Urinary bladder (tissue), 4 donors: ENCODE data around the gene SPAG8. TPM values are rescaled to one million over a fixed set of nuclear protein-coding genes. Genes with fewer than 3 reads are reported as not detected.

ENCODE experiments used
- DNase-seq: peaks from one replicate; pipeline ENCODE4 v3.0.0-alpha.2; 2015; ENCODE audit errors: extremely low spot score
- H3K27ac ChIP-seq: one replicate; pipeline ENCODE4 v1.5.1; 2013; ENCODE audit warnings: low read depth, mild to moderate bottlenecking, moderate library complexity
- H3K36me3 ChIP-seq: one replicate; pipeline ENCODE4 v1.6.1; 2013; ENCODE audit warnings: mild to moderate bottlenecking, moderate library complexity; ENCODE audit not compliant: insufficient read depth
- H3K4me1 ChIP-seq: one replicate; pipeline ENCODE4 v1.6.1; 2013; ENCODE audit warnings: mild to moderate bottlenecking, moderate library complexity; ENCODE audit not compliant: insufficient read depth
- H3K4me3 ChIP-seq: one replicate; pipeline ENCODE4 v1.5.1; 2013; ENCODE audit warnings: low read depth, low read length
- WGBS: extraction: QIAGEN DNeasy Blood & Tissue Kit; methylation state at CpG from one replicate; pipeline ENCODE4 v1.1.7; 2013; 5-methylcytosine and 5-hydroxymethylcytosine counted together
- polyA plus RNA-seq: library from polyadenylated mRNA; stranded (reverse); fragments of 200-250 nt; gene quantifications from one replicate; pipeline ENCODE4 v1.2.3, GENCODE V29; 2013
- total RNA-seq: library from RNA; depleted of rRNA; stranded (reverse); fragments of >200 nt; gene quantifications from one replicate; pipeline ENCODE4 v1.2.3, GENCODE V29; 2014
- donor health status: healthy with polysubstance abuse.
- donor health status: healthy.

SPAG8 gene
- total and polyA plus RNA-seq, 2 donors, result 1.9 TPM

DNA sequence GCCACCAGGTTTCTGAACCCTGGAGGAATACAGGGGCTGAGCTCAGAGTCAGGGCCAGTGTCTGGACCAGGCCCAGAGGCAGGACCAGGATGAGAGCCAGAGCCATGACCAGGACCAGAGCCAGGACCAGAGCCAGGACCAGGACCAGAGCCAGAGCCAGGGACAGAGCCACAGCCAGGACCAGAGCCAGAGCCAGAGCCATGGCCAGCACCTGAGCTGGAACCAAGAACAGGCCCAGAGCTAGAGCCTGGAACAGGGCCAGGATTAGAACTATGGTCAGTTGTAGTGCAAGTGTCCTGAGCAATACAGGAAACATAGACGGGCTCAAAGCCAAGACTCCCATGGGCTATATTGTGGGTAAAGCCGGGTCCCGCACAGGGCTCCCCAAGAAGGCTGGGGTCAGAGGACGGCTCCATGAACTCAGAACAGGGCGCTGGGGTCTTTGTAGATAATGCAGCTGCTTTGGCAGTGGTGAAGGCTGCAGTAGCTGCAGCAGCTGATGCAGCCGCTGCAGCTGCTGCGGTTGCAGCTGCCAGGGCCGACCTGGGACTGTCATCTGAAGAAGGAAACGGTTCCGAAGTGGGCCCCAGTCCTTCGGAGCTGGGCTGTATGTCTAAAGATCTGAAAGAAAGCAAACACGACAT is 559 bp downstream of the SPAG8 start:
- no peaks in the 10 kb centered on the region for H3K36me3 ChIP-seq
- 11% methylated on average over 12 of the region's 12 CpGs for WGBS
- DNase-seq, result no peak
- peak overlapping the region; percentile 38 for H3K4me3 ChIP-seq
- H3K27ac ChIP-seq, result no peak overlapping the region
- no peaks in the 10 kb centered on the region for H3K4me1 ChIP-seq

GRCh38 chr9:35810122-35810521 is 1.9 kb downstream of the SPAG8 start:
- WGBS, result 92% methylated on average over 7 of the region's 7 CpGs
- DNase-seq, result no peak
- no peaks in the 10 kb centered on the region for H3K36me3 ChIP-seq
- no peak overlapping the region for H3K27ac ChIP-seq
- H3K4me1 ChIP-seq, result no peaks in the 10 kb centered on the region
- H3K4me3 ChIP-seq, result no peak overlapping the region

DNA sequence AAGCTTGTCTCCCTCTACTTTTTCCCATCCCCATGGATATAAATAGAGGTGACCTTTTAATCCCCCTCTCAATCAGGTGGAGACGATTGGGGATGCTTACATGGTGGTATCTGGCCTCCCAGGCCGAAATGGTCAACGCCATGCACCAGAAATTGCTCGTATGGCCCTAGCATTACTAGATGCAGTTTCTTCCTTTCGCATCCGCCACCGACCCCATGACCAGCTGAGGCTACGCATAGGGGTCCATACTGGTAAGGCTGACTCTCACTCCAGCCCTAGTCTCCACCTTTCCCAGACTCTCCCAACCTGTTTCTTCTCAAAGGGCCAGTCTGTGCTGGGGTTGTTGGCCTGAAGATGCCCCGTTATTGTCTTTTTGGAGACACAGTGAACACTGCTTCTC is 3.6 kb downstream of the SPAG8 start:
- WGBS, result 92% methylated on average over 9 of the region's 9 CpGs
- Histone ChIP-seq H3K36me3 (no peaks in the 10 kb centered on the region), H3K27ac (no peak overlapping the region), H3K4me1 (no peaks in the 10 kb centered on the region), H3K4me3 (no peak overlapping the region)
- DNase-seq, result no peak

- no peak overlapping the region for H3K27ac ChIP-seq
- H3K4me1 ChIP-seq, result no peaks in the 10 kb centered on the region
- DNase-seq, result no peak
- 96% methylated on average over 8 of the region's 8 CpGs for WGBS
- no peaks in the 10 kb centered on the region for H3K36me3 ChIP-seq
- no peak overlapping the region for H3K4me3 ChIP-seq
Measured at GRCh38 chr9:35806101-35806500, 6.0 kb downstream of the SPAG8 start.

DNA sequence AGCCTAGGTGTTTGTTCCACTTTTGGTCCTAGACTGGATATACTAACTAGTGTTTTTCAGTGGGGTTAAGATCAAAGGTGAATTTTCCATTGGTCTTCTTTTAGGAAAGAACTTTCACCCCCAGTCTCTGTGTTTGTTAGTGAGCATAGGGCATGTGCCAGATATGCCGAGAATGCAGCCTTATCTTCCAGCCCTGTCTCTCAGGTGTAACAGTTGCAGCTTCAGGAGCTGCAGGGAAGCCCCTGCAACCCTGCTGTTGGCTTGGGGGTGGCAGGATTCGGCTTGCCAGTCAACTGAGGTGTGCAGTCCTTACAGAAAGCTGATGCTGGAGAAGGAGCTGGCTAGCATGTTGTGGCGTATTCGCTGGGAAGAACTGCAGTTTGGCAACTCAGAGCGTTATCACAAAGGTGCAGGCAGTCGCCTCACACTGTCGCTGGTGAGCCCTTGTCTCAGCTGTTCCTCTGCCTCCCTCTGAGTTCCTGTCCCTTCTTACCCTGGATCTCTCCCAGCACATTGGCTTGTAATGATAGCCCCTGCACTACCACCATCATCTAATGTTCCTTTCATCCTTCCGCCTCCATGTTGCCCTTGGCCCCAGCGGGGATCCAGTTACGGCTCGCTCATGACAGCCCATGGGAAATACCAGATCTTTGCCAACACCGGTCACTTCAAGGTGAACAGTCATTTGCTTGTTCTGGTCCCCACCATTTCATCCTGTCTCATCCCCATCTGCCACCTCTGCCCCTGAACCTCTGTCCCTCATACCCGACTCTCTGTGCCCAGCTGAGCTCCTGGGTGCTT is 10.5 kb downstream of the SPAG8 start:
- no peak for DNase-seq
- Histone ChIP-seq H3K36me3 (no peaks in the 10 kb centered on the region), H3K4me1 (no peaks in the 10 kb centered on the region), H3K4me3 (no peak overlapping the region), H3K27ac (no peak overlapping the region)
- WGBS, result 92% methylated on average over 13 of the region's 13 CpGs

- no peaks in the 10 kb centered on the region for H3K4me1 ChIP-seq
- no peak for DNase-seq
- no peak overlapping the region for H3K27ac ChIP-seq
- WGBS, result 82% methylated on average over 7 of the region's 7 CpGs
- no peak overlapping the region for H3K4me3 ChIP-seq
- no peaks in the 10 kb centered on the region for H3K36me3 ChIP-seq
Measured at GRCh38 chr9:35800530-35800929, 11.5 kb downstream of the SPAG8 start.

DNA sequence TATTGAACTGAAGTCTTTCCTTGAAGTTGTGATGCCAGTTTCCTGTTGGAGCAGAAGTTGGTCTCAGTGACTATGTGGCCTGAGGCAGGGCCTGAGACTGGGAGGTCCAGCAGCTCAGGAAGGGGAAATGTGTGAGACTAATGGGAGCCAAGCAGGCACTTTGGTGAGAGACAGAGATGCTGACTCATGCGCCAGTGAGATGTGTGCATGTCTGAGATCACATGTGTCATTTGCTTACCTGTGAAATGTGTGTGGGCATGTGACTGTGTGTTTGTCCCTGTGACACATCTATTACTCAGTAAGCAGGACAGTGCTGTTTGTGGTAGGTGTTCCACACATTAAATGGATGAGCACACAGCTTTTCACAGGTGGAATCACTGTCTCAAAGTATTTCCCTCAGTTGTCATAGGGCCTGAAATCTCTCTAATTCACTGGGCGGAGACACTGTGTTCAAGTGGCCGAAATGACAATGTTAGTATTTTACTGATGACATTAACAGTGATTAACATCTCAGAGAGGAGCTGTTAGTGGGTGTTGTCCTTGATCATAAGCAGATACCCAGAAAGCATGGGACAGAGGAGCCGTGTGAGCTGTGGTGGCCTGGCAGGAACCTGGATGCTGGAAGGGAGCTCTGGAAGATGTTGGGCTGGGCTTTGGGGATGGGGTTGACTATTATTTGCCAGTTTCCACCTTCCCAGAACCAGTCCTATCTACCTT is 13.2 kb downstream of the SPAG8 start:
- no peak overlapping the region for H3K4me3 ChIP-seq
- H3K27ac ChIP-seq, result no peak overlapping the region
- no peaks in the 10 kb centered on the region for H3K4me1 ChIP-seq
- H3K36me3 ChIP-seq, result no peaks in the 10 kb centered on the region
- 89% methylated on average over 4 of the region's 4 CpGs for WGBS
- no peak for DNase-seq

DNA sequence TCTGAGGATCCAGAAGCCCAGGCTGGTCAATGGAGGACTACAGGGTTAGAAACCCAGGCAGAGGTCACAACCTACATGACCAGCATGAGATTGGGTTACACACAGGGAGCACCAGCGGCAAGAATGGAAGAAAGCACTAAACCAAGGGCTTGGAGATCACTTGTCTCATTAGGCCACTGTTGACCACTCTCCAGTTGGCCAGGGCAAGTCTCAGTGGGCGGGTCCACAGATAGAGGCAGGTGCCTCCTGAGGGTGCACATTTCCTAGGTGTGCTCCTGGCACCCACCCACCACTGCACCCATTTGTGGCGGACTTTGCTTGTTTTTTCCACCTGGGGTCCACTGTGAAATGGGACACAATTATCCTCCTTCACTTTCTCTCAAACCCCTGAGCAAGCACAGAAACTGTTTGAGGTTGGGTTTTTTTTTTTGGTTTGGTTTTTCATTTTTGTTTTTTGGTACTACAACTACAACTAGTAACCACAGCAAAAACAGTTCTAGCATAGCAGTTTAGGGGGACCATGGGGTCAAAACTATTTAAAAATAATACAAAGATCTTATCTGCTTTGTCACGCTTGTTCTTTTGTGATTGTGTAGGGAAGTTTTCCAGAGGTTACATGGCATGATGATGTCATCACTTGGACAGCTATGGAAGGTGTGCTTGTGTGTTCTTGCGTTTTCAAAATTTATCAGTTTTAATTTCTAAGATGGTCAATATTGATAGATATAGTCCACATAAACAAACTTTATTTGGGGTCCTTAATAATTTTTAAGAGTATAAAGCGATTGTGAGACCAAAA is 14.6 kb downstream of the SPAG8 start:
- DNase-seq, result no peak
- no peak overlapping the region for H3K4me3 ChIP-seq
- no peak overlapping the region for H3K27ac ChIP-seq
- WGBS, result 86% methylated on average over 6 of the region's 6 CpGs
- no peaks in the 10 kb centered on the region for H3K36me3 ChIP-seq
- no peaks in the 10 kb centered on the region for H3K4me1 ChIP-seq

GRCh38 chr9:35795695-35796094 is 16.4 kb downstream of the SPAG8 start:
- no peak overlapping the region for H3K4me3 ChIP-seq
- peaks cover 1% of the 10 kb centered on the region for H3K4me1 ChIP-seq
- no peaks in the 10 kb centered on the region for H3K36me3 ChIP-seq
- H3K27ac ChIP-seq, result no peak overlapping the region
- DNase-seq, result no peak

DNA sequence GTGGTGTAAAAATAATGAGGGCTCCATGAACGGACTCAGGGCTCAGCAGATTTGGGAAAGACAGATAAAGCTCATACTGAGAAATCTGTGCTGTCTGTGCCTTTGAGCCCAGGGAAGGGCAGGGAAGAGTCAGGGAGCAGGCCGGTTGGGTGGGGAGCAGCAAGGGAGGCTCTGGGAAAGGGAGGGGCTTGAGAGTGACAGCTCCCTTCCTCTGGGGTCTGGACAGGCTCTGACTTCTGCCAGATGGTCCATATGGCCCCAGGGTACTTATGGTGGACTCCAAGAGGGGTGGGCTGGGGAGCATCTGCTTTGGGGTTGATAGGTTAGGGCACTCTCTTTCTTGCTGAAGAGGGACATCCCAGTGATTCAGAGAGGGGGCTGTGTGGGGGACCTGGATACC is 18.6 kb downstream of the SPAG8 start:
- Histone ChIP-seq H3K4me3 (no peak overlapping the region), H3K27ac (no peak overlapping the region), H3K36me3 (no peaks in the 10 kb centered on the region), H3K4me1 (peaks cover 1% of the 10 kb centered on the region)
- no peak for DNase-seq
- 45% methylated on average over 2 of the region's 2 CpGs for WGBS

GRCh38 chr9:35792826-35793225 is 19.2 kb downstream of the SPAG8 start:
- DNase-seq, result no peak
- Histone ChIP-seq H3K4me3 (no peak overlapping the region), H3K36me3 (no peaks in the 10 kb centered on the region), H3K4me1 (peaks cover 1% of the 10 kb centered on the region), H3K27ac (no peak overlapping the region)
- WGBS, result 87% methylated on average over 14 of the region's 14 CpGs

DNA sequence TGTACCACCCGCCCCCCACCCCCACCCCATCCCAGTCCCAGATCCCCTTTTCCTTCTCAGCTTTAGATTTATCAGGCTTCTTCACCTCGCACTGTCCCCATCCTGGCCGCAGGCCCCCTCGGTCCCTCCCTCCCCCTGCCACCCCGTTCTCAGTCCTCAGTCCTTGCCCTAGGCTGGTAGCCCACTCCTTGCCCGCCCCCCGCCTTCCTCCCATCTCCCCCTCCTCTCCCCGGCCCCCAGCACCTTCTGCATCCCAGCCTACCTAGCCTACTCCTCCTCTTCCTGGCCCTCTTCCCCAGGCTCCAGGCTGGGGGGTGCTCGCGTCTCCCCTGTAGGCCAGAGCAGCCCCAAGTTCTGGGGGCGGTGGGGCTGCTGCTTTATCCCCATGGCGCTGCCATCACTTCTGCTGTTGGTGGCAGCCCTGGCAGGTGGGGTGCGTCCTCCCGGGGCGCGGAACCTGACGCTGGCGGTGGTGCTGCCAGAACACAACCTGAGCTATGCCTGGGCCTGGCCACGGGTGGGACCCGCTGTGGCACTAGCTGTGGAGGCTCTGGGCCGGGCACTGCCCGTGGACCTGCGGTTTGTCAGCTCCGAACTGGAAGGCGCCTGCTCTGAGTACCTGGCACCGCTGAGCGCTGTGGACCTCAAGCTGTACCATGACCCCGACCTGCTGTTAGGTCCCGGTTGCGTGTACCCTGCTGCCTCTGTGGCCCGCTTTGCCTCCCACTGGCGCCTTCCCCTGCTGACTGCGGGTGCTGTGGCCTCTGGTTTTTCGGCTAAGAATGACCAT is 19.8 kb downstream of the SPAG8 start:
- 72% methylated on average over 34 of the region's 34 CpGs for WGBS
- Histone ChIP-seq H3K27ac (no peak overlapping the region), H3K4me3 (peak overlapping the region; percentile 56), H3K4me1 (peaks cover 1% of the 10 kb centered on the region), H3K36me3 (no peaks in the 10 kb centered on the region)
- no peak for DNase-seq
